ENCODE data around the gene DTWD2. TPM values are rescaled to one million over a fixed set of nuclear protein-coding genes. Genes with fewer than 3 reads are reported as not detected.

Gene DTWD2
- total RNA-seq, 1 experiment from 2014 or later: 10.1 TPM

DNA sequence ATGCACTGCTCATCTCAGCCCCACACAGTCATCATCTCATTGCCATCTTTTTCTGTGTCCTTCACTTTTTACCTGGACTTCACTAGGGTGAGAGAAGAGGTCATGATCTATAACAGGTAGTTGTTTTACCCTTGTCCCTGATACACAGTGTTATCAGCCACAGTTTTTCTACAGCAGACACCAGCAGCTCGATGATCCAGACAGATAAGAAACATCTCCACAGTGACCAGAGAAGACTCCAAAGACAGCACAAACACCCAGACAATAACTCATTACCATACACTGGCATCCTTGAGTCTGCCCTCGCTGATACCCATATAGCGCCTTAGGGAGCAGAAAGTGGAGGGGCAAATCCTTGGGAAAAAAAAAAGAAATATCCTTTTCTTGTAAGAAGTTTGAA is 194.1 kb downstream of the DTWD2 start:
- TF ChIP-seq, protein P1, sequence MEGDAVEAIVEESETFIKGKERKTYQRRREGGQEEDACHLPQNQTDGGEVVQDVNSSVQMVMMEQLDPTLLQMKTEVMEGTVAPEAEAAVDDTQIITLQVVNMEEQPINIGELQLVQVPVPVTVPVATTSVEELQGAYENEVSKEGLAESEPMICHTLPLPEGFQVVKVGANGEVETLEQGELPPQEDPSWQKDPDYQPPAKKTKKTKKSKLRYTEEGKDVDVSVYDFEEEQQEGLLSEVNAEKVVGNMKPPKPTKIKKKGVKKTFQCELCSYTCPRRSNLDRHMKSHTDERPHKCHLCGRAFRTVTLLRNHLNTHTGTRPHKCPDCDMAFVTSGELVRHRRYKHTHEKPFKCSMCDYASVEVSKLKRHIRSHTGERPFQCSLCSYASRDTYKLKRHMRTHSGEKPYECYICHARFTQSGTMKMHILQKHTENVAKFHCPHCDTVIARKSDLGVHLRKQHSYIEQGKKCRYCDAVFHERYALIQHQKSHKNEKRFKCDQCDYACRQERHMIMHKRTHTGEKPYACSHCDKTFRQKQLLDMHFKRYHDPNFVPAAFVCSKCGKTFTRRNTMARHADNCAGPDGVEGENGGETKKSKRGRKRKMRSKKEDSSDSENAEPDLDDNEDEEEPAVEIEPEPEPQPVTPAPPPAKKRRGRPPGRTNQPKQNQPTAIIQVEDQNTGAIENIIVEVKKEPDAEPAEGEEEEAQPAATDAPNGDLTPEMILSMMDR (IDR thresholded peaks at IDR 0.05; ENCODE audit: unreplicated experiment): no peak
- POLR2A ChIA-PET: no interaction called here
- no peak overlapping the region for H3K27ac Mint-ChIP-seq (ENCODE audit: low read depth, unreplicated experiment)
- H3K27me3 Mint-ChIP-seq (ENCODE audit: insufficient read depth, unreplicated experiment): no peaks in the 10 kb centered on the region
- no TSS peak for BruUV-seq (replicated peaks)
- intact Hi-C loops (cut with micrococcal nuclease): loop anchor here (5.0 kb wide), 1 partner anchor 182 kb away; no protein-coding TSS in a partner anchor
- no peaks in the 10 kb centered on the region for H3K9me3 Mint-ChIP-seq (ENCODE audit: unreplicated experiment)
- no peaks in the 10 kb centered on the region for H3K36me3 Mint-ChIP-seq (ENCODE audit: insufficient read depth, unreplicated experiment)
- DNase-seq (ENCODE audit: unreplicated experiment): no peak
- no peak overlapping the region for H3K4me3 Mint-ChIP-seq (ENCODE audit: unreplicated experiment)
- no peaks in the 10 kb centered on the region for H3K4me1 Mint-ChIP-seq (ENCODE audit: insufficient read depth, unreplicated experiment)
- CTCF ChIA-PET: interaction anchor here (0.6 to 4.9 kb wide), 8 partner anchors 14 to 1986 kb away, joined by 3 to 35 read pairs (median 4); no protein-coding TSS in a partner anchor

DNA sequence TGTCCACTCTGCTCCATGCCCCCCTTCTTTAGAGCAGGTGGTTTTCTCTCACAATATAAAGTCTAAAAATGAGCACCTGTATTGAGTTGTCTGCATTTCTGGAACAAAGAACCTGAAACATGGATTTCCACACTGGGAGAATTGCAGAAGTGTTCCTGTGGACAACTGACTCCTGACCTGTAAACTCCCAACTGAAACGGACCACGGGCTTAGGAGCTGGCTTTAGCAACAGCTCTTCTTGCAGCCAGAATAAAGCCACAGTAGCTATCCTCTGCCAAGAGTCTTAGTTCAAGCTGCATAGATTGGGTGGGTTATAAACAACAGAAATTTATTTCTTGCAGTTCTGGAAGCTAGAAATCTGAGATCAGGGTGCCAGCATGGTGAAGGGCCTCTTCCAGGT is 194.7 kb downstream of the DTWD2 start:
- ChIA-PET POLR2A (no interaction called here), CTCF (interaction anchor here (0.8 to 4.9 kb wide), 7 partner anchors 9 to 1203 kb away, joined by 4 to 35 read pairs (median 7); partner anchors contain the start of gene DTWD2)
- no peak for DNase-seq (ENCODE audit: unreplicated experiment)
- Mint-ChIP-seq H3K4me3 (ENCODE audit: unreplicated experiment) (no peak overlapping the region), H3K27ac (ENCODE audit: low read depth, unreplicated experiment) (no peak overlapping the region), H3K4me1 (ENCODE audit: insufficient read depth, unreplicated experiment) (no peaks in the 10 kb centered on the region), H3K36me3 (ENCODE audit: insufficient read depth, unreplicated experiment) (no peaks in the 10 kb centered on the region), H3K9me3 (ENCODE audit: unreplicated experiment) (no peaks in the 10 kb centered on the region), H3K27me3 (ENCODE audit: insufficient read depth, unreplicated experiment) (no peaks in the 10 kb centered on the region)
- intact Hi-C loops (cut with micrococcal nuclease): loop anchor here (2.0 to 5.0 kb wide), 2 partner anchors 181 to 1203 kb away; no protein-coding TSS in a partner anchor
- TF ChIP-seq, protein P1 (IDR thresholded peaks at IDR 0.05; ENCODE audit: unreplicated experiment): no peak
- BruUV-seq (replicated peaks): no TSS peak

DNA sequence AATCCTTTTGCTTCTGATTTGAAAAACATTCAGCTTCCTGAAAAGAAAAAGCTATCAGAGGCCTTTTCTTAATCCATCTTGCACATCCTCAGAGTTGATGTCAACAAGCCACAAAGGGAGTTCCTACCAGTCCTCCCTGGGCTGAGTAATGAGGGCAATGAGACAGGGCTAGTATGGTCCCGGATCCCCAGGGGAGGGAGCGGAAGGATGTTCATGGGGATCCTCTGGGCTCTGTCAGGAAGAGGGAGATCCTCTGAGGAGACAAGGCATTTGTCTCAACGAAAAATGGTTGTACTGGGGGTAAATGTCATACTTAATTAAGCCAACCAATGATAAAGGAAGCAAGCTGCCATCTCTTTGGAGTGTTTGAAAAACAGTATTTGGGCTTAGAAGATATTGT is 195.3 kb downstream of the DTWD2 start:
- H3K4me1 Mint-ChIP-seq (ENCODE audit: insufficient read depth, unreplicated experiment): no peaks in the 10 kb centered on the region
- no peaks in the 10 kb centered on the region for H3K36me3 Mint-ChIP-seq (ENCODE audit: insufficient read depth, unreplicated experiment)
- no peaks in the 10 kb centered on the region for H3K27me3 Mint-ChIP-seq (ENCODE audit: insufficient read depth, unreplicated experiment)
- no peak for DNase-seq (ENCODE audit: unreplicated experiment)
- TF ChIP-seq, protein P1 (IDR thresholded peaks at IDR 0.05; ENCODE audit: unreplicated experiment): no peak
- BruUV-seq (replicated peaks): no TSS peak
- no peaks in the 10 kb centered on the region for H3K9me3 Mint-ChIP-seq (ENCODE audit: unreplicated experiment)
- no peak overlapping the region for H3K27ac Mint-ChIP-seq (ENCODE audit: low read depth, unreplicated experiment)
- intact Hi-C loops (cut with micrococcal nuclease): loop anchor here (2.0 to 5.0 kb wide), 2 partner anchors 181 to 1202 kb away; no protein-coding TSS in a partner anchor
- POLR2A ChIA-PET: no interaction called here
- CTCF ChIA-PET: interaction anchor here (0.6 to 4.9 kb wide), 18 partner anchors 7 to 1916 kb away, joined by 3 to 35 read pairs (median 4); partner anchors contain the start of gene DTWD2
- no peak overlapping the region for H3K4me3 Mint-ChIP-seq (ENCODE audit: unreplicated experiment)

DNA sequence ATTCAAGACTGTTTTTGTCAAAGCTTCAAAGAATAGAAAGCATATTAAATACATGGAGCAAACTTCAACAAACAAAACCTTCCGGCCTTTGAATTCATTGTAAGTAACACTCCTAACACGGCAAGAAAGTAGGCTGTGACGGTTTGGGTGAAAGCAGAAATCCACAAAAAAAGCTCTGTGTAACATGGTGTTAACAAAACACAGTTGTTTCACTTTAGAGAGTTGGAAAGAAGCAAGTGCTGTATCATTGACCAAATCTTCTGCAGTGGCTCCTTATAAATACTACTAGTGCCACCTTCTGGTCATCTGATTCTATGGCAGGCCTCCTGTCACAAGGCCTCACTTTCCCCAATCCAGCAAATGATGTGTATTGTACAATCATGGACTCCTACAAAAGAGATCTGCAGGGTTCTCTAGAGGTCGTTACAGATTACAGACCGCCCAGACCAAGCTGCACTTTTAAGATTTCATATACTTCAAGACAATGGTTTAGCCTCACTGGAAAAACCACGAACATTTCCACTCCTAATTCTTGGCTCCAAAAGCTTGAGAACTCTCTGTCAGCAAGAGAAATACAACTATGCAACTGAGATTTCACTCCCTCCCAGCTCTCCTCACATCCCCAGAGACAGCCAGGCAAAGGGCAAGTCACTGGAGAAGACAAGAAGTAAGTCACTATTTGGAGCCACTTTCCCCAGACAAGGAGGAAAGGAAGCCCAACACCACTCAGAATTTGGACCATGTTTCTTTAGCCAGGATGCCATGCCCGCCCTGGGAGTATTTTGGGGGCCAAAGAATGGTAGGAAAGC is 196.2 kb downstream of the DTWD2 start:
- intact Hi-C loops (cut with micrococcal nuclease): loop anchor here (2.0 to 5.0 kb wide), 2 partner anchors 180 to 1201 kb away; no protein-coding TSS in a partner anchor
- DNase-seq (ENCODE audit: unreplicated experiment): peak; percentile 70
- BruUV-seq (replicated peaks): no TSS peak
- ChIA-PET CTCF (interaction anchor here (0.5 to 4.9 kb wide), 56 partner anchors 8 to 1915 kb away, joined by 3 to 35 read pairs (median 3); no protein-coding TSS in a partner anchor), POLR2A (interaction anchor here (0.5 to 0.6 kb wide), 2 partner anchors 809 to 1017 kb away, joined by 3 read pairs; no protein-coding TSS in a partner anchor)
- TF ChIP-seq, protein P1 (IDR thresholded peaks at IDR 0.05; ENCODE audit: unreplicated experiment): peak; percentile 60
- Mint-ChIP-seq H3K36me3 (ENCODE audit: insufficient read depth, unreplicated experiment) (no peaks in the 10 kb centered on the region), H3K27ac (ENCODE audit: low read depth, unreplicated experiment) (no peak overlapping the region), H3K4me3 (ENCODE audit: unreplicated experiment) (no peak overlapping the region), H3K27me3 (ENCODE audit: insufficient read depth, unreplicated experiment) (no peaks in the 10 kb centered on the region), H3K4me1 (ENCODE audit: insufficient read depth, unreplicated experiment) (no peaks in the 10 kb centered on the region), H3K9me3 (ENCODE audit: unreplicated experiment) (no peaks in the 10 kb centered on the region)

All from MCF 10A (cell line).